ENCODE measurements around the gene ZNF407. TPM values are rescaled to one million over a fixed set of nuclear protein-coding genes. Genes with fewer than 3 reads are reported as not detected.

Gene ZNF407
- total and polyA plus RNA-seq, 7 experiments from 2014 or later = 6.8 to 31.3 (median 27.9) TPM

DNA sequence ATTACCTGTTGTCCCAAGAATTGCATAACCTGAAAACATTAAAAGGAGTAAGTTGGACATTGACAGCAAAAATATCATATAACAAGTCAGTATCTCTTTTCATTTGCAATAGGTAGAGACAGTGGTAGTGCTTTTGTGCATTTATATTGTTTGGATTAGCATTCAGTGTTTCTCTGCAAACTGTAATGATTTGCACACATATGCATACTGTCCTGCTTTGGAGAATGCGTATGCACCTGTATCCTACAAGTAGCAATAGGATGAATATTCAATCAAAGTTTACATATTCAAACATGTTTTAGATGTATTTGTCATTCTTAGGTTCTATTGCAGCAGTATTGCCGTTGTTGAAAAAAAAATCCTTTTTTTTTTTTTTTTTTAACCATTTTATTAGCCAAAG is 201.9 kb downstream of the ZNF407 start:
- POLR2A ChIA-PET = no interaction called here
- intact Hi-C loops (cut with micrococcal nuclease) = no loop called here
- peaks cover 0 to 15% (median 5%) of the 10 kb centered on the region in 7 donors for H3K4me1 Mint-ChIP-seq

DNA sequence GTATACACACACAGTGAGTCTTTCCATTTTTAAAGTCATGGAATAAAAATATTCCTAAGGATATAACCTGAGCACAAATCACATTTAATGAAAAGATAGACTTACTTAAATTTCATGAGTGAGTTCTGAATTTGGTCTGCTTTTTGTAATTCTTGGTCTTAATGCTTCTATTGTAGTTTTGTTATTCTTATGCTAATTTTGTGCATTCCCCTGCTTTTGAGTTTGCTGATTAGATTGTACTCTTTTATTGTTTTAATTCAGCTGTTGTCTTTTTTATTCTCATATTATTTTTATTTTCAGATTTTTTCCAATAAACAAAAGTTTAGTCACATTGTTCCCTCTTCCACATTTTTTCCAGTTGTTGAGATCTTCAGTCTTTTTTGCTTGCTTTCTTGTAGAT is 202.4 kb downstream of the ZNF407 start:
- H3K4me3 Mint-ChIP-seq = no peak overlapping the region
- DNase-seq (no peak), ATAC-seq (no peak)
- POLR2A ChIA-PET = interaction anchor here (0.6 kb wide), 1 partner anchor 207 kb away, joined by 3 read pairs; no protein-coding TSS in a partner anchor
- Histone ChIP-seq H3K36me3 (ENCODE audit: control insufficient read depth in 2 of 3, insufficient read depth in 3 of 3, low read length in 3 of 3) (no peaks in the 10 kb centered on the region), H3K9me3 (ENCODE audit: control insufficient read depth in 2 of 3, low read length in 3 of 3) (no peaks in the 10 kb centered on the region), H3K27me3 (ENCODE audit: control insufficient read depth in 2 of 2, insufficient read depth in 2 of 2, low read length in 2 of 2) (no peaks in the 10 kb centered on the region), H3K4me1 (ENCODE audit: control insufficient read depth in 2 of 2, insufficient read depth in 2 of 2, low read length in 2 of 2) (no peaks in the 10 kb centered on the region), H3K4me3 (ENCODE audit: low read length) (no peak overlapping the region), H3K27ac (ENCODE audit: low read depth, low read length) (no peak overlapping the region)
- H3K9me3 Mint-ChIP-seq = no peaks in the 10 kb centered on the region
- peaks cover 0 to 15% (median 5%) of the 10 kb centered on the region in 7 donors for H3K4me1 Mint-ChIP-seq
- H3K27ac Mint-ChIP-seq = no peak overlapping the region
- no peaks in the 10 kb centered on the region for H3K27me3 Mint-ChIP-seq
- intact Hi-C loops (cut with micrococcal nuclease) = no loop called here
- CTCF ChIA-PET = no interaction called here
- peaks cover 0 to 21% (median 15%) of the 10 kb centered on the region in 5 donors for H3K36me3 Mint-ChIP-seq

More for the DNA sequence above, 201.9 kb downstream of the ZNF407 start:
- Mint-ChIP-seq H3K27me3 (no peaks in the 10 kb centered on the region), H3K27ac (no peak overlapping the region), H3K9me3 (no peaks in the 10 kb centered on the region), H3K4me3 (no peak overlapping the region), H3K36me3 (peaks cover 0 to 21% (median 10%) of the 10 kb centered on the region in 5 donors)
- Histone ChIP-seq H3K27ac (ENCODE audit: low read depth, low read length) (no peak overlapping the region), H3K27me3 (ENCODE audit: control insufficient read depth in 2 of 2, insufficient read depth in 2 of 2, low read length in 2 of 2) (no peaks in the 10 kb centered on the region), H3K36me3 (ENCODE audit: control insufficient read depth in 2 of 3, insufficient read depth in 3 of 3, low read length in 3 of 3) (no peaks in the 10 kb centered on the region), H3K4me3 (ENCODE audit: low read length) (no peak overlapping the region), H3K4me1 (ENCODE audit: control insufficient read depth in 2 of 2, insufficient read depth in 2 of 2, low read length in 2 of 2) (no peaks in the 10 kb centered on the region), H3K9me3 (ENCODE audit: control insufficient read depth in 2 of 3, low read length in 3 of 3) (no peaks in the 10 kb centered on the region)
- no peak for DNase-seq
- CTCF ChIA-PET = no interaction called here
- ATAC-seq = no peak

DNA sequence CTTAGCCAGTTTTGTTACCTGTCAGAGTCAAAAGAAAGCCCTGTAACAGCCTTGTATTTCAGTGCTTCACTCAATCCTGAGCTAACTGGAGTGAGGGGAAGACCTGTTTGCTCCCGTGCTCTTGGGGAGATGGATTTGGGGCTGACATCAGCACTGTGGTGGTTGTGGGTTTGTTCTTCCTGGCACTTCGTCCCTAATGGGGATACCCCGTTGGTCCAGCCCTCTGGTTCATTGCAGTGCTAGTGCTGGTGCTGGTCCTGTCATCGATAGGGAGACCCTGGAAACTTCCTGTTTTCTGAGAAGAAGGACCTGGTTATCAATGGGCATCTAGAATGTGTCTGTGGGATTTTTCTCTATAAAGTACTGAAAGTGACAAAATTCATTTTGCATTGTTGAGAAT is 205.4 kb downstream of the ZNF407 start:
- ATAC-seq (no peak), DNase-seq (no peak)
- intact Hi-C loops (cut with micrococcal nuclease) = no loop called here
- no peak overlapping the region for H3K4me3 Mint-ChIP-seq
- Histone ChIP-seq H3K27me3 (ENCODE audit: control insufficient read depth in 2 of 2, insufficient read depth in 2 of 2, low read length in 2 of 2) (no peaks in the 10 kb centered on the region), H3K4me1 (ENCODE audit: control insufficient read depth in 2 of 2, insufficient read depth in 2 of 2, low read length in 2 of 2) (no peaks in the 10 kb centered on the region), H3K36me3 (ENCODE audit: control insufficient read depth in 2 of 3, insufficient read depth in 3 of 3, low read length in 3 of 3) (no peaks in the 10 kb centered on the region), H3K4me3 (ENCODE audit: low read length) (no peak overlapping the region), H3K9me3 (ENCODE audit: control insufficient read depth in 2 of 3, low read length in 3 of 3) (no peaks in the 10 kb centered on the region), H3K27ac (ENCODE audit: low read depth, low read length) (no peak overlapping the region)
- no peaks in the 10 kb centered on the region for H3K9me3 Mint-ChIP-seq
- H3K27me3 Mint-ChIP-seq = no peaks in the 10 kb centered on the region
- ChIA-PET POLR2A (no interaction called here), CTCF (no interaction called here)
- peaks cover 0 to 12% (median 0%) of the 10 kb centered on the region in 7 donors for H3K4me1 Mint-ChIP-seq
- H3K27ac Mint-ChIP-seq = no peak overlapping the region
- H3K36me3 Mint-ChIP-seq = peaks cover 0 to 33% (median 19%) of the 10 kb centered on the region in 5 donors

DNA sequence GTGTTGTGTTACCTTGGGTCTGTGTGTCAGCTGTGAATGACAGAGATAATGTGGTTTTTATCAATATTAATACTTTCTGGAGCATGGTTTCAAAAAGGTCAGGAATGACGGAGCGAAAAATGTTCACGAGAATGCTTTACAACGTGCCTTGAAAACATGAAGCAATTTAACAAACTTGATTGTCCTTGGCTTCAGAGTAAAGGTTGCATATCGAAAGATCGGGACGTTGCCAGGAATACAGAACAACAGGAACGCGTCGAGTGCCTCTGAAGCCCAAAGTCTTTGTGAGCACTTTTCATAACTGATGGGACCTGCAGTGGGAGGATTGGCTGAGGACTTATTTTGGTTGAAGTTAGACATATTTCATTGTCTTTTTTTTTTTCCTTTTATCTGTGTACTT is 206.1 kb downstream of the ZNF407 start:
- H3K27ac ChIP-seq (ENCODE audit: low read depth, low read length) = no peak overlapping the region
- no peaks in the 10 kb centered on the region for H3K4me1 ChIP-seq (ENCODE audit: control insufficient read depth in 2 of 2, insufficient read depth in 2 of 2, low read length in 2 of 2)
- Mint-ChIP-seq H3K27me3 (no peaks in the 10 kb centered on the region), H3K4me3 (no peak overlapping the region), H3K27ac (no peak overlapping the region), H3K9me3 (no peaks in the 10 kb centered on the region), H3K4me1 (peaks cover 0 to 7% (median 0%) of the 10 kb centered on the region in 7 donors), H3K36me3 (peaks cover 0 to 33% (median 19%) of the 10 kb centered on the region in 5 donors)
- no peak for ATAC-seq
- no peaks in the 10 kb centered on the region for H3K36me3 ChIP-seq (ENCODE audit: control insufficient read depth in 2 of 3, insufficient read depth in 3 of 3, low read length in 3 of 3)
- intact Hi-C loops (cut with micrococcal nuclease) = no loop called here
- H3K27me3 ChIP-seq (ENCODE audit: control insufficient read depth in 2 of 2, insufficient read depth in 2 of 2, low read length in 2 of 2) = no peaks in the 10 kb centered on the region
- H3K9me3 ChIP-seq (ENCODE audit: control insufficient read depth in 2 of 3, low read length in 3 of 3) = no peaks in the 10 kb centered on the region
- no peak overlapping the region for H3K4me3 ChIP-seq (ENCODE audit: low read length)
- CTCF ChIA-PET = no interaction called here
- POLR2A ChIA-PET = no interaction called here
- DNase-seq = no peak

DNA sequence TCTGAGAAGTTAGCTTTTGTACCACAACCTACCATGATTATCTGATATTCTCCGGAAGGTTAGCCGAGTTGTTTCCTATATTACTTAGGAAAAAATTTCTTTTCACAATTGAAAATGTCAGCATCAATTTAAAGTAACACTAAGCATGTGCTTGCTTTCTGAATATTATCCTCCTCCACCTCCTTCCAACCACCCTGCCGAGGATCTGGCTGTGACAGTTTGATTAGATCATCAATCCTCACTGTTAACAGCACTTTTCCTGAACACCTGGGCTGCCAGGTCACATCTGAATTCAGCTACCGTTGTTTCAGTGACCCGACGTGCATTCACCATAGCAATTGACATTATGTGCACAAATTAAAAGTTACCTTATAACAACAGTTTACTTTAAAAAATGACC is 207.0 kb downstream of the ZNF407 start:
- POLR2A ChIA-PET = no interaction called here
- no peak overlapping the region for H3K4me3 Mint-ChIP-seq
- no peak for DNase-seq
- Histone ChIP-seq H3K27me3 (ENCODE audit: control insufficient read depth in 2 of 2, insufficient read depth in 2 of 2, low read length in 2 of 2) (no peaks in the 10 kb centered on the region), H3K36me3 (ENCODE audit: control insufficient read depth in 2 of 3, insufficient read depth in 3 of 3, low read length in 3 of 3) (no peaks in the 10 kb centered on the region), H3K27ac (ENCODE audit: low read depth, low read length) (no peak overlapping the region), H3K9me3 (ENCODE audit: control insufficient read depth in 2 of 3, low read length in 3 of 3) (no peaks in the 10 kb centered on the region), H3K4me1 (ENCODE audit: control insufficient read depth in 2 of 2, insufficient read depth in 2 of 2, low read length in 2 of 2) (no peaks in the 10 kb centered on the region), H3K4me3 (ENCODE audit: low read length) (no peak overlapping the region)
- H3K4me1 Mint-ChIP-seq = peaks cover 0 to 7% (median 0%) of the 10 kb centered on the region in 7 donors
- ATAC-seq = no peak
- H3K27me3 Mint-ChIP-seq = no peaks in the 10 kb centered on the region
- H3K36me3 Mint-ChIP-seq = peaks cover 0 to 33% (median 19%) of the 10 kb centered on the region in 5 donors
- intact Hi-C loops (cut with micrococcal nuclease) = no loop called here
- CTCF ChIA-PET = no interaction called here
- peak overlapping the region in 1 of 9 donors; percentile 53 for H3K27ac Mint-ChIP-seq
- no peaks in the 10 kb centered on the region for H3K9me3 Mint-ChIP-seq

DNA sequence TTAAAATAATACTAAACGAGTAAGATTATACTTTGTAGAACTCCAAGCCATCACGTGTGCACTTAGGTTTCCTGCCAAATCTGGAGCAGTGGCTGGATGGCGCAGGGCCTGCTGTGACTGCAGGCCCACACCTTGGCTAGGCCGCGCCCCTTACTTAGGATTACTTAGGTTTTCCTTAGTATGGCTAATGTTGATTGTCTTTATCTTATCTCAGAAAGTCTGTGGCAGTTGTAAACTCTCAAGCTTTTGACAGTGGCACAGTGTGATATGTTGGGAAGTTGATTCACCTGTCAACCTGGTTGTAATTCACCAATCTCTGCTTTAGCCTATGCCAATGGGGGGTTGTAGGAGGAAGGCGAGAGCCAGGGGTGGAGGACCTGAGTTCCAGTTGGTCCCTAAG is 208.4 kb downstream of the ZNF407 start:
- ChIA-PET POLR2A (no interaction called here), CTCF (no interaction called here)
- peaks cover 0 to 1% (median 0%) of the 10 kb centered on the region in 11 donors for H3K9me3 Mint-ChIP-seq

DNA sequence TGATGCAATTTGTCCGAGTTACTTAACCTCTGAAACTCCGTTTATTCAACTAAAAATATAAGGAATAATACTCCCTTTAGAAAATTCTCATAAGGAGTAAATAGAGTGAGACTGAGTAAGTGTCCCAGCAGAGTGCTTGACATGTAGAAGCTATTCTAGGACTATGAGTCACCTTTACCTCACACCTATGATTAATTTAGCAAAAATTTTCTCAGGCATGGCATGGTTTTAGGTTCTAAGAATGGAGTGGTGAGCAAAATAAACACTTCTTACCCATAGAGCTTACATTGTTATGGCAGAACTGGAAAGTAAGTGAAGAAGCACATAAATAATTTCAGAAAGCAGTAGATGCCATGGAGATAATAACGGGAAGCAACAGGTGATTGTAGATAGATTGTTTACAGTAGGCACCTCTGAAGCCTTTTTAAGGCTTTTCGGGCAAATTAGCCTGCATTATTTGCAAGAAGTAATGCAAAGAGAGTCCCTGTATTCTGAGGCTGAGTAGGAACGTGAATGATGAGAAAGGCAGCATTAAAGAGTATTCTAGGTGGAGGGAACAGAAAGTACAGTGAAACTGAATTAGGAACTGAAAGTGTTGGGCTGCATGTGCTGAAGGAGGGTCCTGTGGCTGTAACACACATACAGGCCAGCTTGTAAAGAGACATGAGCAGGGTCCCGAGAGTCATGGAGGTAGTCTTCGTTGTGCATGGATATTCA is 209.2 kb downstream of the ZNF407 start:
- Histone ChIP-seq H3K4me3 (ENCODE audit: low read length) (no peak overlapping the region), H3K27ac (ENCODE audit: low read depth, low read length) (no peak overlapping the region), H3K9me3 (ENCODE audit: control insufficient read depth in 2 of 3, low read length in 3 of 3) (no peaks in the 10 kb centered on the region), H3K4me1 (ENCODE audit: control insufficient read depth in 2 of 2, insufficient read depth in 2 of 2, low read length in 2 of 2) (no peaks in the 10 kb centered on the region), H3K27me3 (ENCODE audit: control insufficient read depth in 2 of 2, insufficient read depth in 2 of 2, low read length in 2 of 2) (no peaks in the 10 kb centered on the region), H3K36me3 (ENCODE audit: control insufficient read depth in 2 of 3, insufficient read depth in 3 of 3, low read length in 3 of 3) (no peaks in the 10 kb centered on the region)
- intact Hi-C loops (cut with micrococcal nuclease) = no loop called here
- Mint-ChIP-seq H3K4me1 (peaks cover 0 to 7% (median 0%) of the 10 kb centered on the region in 7 donors), H3K36me3 (peaks cover 0 to 33% (median 19%) of the 10 kb centered on the region in 5 donors), H3K27me3 (no peaks in the 10 kb centered on the region), H3K27ac (no peak overlapping the region), H3K4me3 (no peak overlapping the region), H3K9me3 (peaks cover 0 to 1% (median 0%) of the 10 kb centered on the region in 11 donors)
- DNase-seq = no peak
- POLR2A ChIA-PET = no interaction called here
- no peak for ATAC-seq
- CTCF ChIA-PET = no interaction called here

More for the DNA sequence above, 208.4 kb downstream of the ZNF407 start:
- H3K4me3 ChIP-seq (ENCODE audit: low read length) = no peak overlapping the region
- no peaks in the 10 kb centered on the region for H3K9me3 ChIP-seq (ENCODE audit: control insufficient read depth in 2 of 3, low read length in 3 of 3)
- H3K27me3 Mint-ChIP-seq = no peaks in the 10 kb centered on the region
- ATAC-seq (no peak), DNase-seq (no peak)
- no peak overlapping the region for H3K4me3 Mint-ChIP-seq
- H3K36me3 Mint-ChIP-seq = peaks cover 0 to 33% (median 19%) of the 10 kb centered on the region in 5 donors
- H3K27ac Mint-ChIP-seq = no peak overlapping the region
- no peaks in the 10 kb centered on the region for H3K36me3 ChIP-seq (ENCODE audit: control insufficient read depth in 2 of 3, insufficient read depth in 3 of 3, low read length in 3 of 3)
- H3K4me1 ChIP-seq (ENCODE audit: control insufficient read depth in 2 of 2, insufficient read depth in 2 of 2, low read length in 2 of 2) = no peaks in the 10 kb centered on the region
- H3K4me1 Mint-ChIP-seq = peaks cover 0 to 7% (median 0%) of the 10 kb centered on the region in 7 donors
- H3K27ac ChIP-seq (ENCODE audit: low read depth, low read length) = no peak overlapping the region
- no peaks in the 10 kb centered on the region for H3K27me3 ChIP-seq (ENCODE audit: control insufficient read depth in 2 of 2, insufficient read depth in 2 of 2, low read length in 2 of 2)
- intact Hi-C loops (cut with micrococcal nuclease) = no loop called here
